Cerebellar nuclear complex (tissue), 1 donor: ENCODE results near the gene METRN.

ENCODE experiments used
- DNase-seq, 2 experiments: peaks; one replicate each; lab custom pipeline; 2025; lab: John Stamatoyannopoulos, UW

The METRN gene

DNA sequence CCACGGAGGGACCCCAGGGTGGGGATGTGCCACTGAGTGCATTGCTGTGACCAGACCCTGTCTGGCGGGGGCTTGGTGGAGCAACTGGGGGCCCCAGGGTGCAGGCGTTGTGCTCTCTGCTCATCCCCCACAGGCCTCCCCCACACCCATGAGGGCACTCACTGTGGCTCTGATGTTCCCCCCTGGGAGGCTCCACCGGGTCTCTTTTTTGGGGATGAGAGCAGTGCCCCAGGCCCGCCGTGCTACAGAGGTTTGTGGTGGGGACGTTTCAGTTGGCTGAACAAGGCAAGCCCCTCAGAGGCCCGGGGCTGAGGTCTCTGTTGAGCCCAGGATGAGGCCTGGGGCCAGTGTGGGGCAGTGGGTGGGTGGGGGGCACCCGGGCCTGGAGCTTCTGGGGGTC lies 8.8 kb downstream of the METRN start:
- no peak for DNase-seq

DNA sequence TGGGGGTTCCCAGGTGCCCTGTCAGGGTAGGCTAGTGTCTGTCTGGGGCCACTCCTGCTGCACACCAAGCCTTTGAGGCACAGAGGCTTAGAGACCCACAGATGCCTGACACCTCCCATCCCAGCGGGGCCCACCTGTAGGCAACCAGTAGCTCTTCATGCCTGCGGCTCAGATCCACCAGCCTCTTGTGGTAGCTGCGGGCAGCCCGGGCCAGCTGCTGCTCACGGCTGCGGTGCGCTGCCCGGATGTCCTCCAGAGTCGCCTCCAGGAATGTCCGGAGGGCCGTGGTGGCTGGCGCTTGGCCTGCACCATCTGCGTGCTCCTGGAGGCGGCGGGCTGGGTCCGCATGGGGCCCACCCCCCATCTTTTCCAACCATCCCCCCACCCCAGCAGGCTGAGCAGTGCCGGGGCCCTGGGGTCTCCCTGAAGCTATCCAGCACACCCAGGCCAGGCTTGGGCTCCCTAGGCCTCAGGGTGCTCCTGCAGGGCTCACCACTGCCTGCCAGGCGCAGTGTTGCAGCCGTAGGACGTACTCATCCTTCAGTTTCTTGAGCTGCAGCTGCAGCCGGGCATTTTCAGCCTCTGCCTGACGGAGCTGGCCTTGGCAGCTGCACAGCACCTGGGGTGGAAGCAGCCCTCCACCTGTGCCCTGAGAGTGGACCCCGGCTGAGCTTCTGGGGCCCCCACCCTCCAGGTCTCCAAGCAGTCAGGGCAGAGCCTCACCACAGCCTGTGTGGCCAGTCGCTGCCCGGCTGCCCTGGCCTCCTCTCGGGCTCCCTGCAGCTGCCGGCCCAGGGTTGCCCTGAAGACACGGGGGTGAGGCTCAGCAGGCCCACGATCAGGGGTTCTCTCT lies 9.5 kb downstream of the METRN start:
- DNase-seq = no peak

DNA sequence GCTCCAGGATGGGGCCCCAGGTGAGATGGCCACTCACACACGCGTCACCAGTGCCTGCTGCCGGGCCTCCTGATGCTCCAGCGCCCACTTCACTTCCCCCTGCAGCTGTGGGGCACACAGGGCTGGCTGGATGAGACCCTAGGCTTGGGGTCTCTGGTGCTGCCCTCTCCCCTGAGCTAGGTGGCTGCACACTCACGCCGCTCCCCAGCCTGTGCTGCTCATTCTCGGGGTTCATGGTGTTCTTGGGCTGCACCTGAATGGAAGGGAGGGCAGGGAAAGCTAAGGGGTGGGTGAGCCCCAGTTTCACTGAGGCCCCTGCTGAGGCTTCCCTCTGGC lies 10.1 kb downstream of the METRN start:
- DNase-seq = no peak

DNA sequence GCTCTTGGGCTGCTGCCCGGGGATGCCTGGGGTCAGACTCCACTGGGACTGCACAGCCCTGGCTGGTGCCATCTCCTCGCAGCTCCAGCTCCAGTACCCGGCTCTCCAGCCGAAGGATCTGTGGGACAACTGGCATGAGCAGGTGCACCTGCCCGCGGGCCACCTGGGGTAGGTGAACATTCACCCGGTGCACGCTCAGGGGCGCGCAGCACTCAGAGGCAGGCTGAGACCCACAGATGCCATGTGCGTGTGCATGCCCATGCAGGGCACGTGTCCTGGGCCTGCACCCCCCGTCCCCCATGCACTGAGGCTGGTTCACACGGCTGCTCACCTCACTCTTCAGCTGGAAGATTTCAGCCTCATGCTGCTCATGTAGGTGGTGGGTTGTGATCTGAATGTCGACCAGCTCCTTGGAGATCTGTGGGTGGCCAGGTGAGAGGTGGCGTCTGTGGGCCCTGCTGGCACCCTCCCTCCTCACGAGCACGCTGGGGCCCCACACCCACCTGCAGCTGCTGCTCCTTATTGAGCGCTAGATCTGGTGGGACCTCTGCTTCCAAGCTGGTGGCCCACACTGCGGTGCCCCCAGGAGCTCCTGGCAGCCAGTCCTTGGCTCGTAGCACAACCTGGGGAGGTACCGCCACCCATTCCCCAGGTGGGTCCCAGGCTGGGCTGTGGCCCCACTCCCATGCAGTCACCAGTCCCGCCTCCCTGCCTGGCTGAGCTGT lies 10.7 kb downstream of the METRN start:
- no peak for DNase-seq

DNA sequence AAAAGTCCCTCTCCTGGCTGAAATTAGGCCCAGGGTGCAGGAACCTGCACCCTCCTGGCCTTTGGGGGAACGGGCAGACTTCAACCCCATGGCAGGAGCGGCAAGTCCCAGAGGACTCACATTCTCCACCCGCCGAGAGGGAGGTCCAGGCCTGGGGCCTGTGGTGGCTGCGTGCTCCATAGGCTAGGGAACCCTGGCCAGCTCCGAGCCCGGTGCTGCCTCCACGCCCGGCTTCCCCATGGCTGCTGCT lies 11.2 kb downstream of the METRN start:
- no peak for DNase-seq

DNA sequence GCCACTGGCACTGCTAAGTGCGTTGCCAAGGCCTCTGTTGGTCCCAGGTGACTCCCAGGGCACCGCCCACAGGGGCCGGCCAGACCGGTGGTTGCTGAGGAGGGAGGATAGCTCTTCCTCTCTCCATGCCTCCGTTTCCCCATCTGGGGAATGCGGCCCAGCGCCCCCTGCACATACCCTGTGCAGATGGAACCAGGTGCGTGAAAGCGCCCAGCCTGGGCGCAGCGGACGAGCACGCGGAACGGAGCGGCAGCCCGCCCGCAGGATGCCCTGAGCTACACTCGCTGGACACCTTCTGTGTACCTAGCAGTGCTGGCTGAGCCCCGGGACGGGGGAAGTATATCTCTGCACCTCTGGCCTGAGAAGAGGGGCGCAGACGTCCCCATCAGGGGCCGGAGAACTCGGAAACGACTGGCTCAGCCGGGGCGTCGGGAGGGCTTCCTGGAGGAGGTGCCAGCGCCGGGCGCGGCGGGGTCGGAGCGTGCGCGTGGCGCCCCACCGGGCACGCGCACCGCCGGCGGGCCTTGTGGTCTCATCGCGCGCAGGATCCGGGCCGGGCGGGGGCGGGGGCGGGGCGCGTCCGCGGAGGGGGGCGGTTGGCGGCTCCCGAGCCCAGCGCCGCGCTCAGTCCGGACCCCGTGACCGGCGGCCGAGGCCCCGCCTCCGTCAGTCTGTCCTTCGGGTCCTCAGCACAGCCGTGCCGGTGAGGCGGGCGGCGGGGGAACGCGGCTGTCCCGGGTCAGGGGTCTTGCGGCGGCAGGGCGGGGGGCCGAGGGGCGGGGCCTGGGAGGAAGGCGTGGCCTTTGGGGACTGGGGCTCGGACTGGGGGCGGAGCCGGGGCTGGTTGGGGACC lies 11.7 kb downstream of the METRN start, which contains the start of the genes CCDC78 and HAGHL:
TSS of gene CCDC78 (minus strand) at position 6 of the 853 bp plus-strand sequence. CDS start 76 bp downstream, outside the sequence.
TSS of gene HAGHL (plus strand) at position 669 of the 853 bp plus-strand sequence. CDS start 404 bp downstream, outside the sequence.
- DNase-seq = no peak

DNA sequence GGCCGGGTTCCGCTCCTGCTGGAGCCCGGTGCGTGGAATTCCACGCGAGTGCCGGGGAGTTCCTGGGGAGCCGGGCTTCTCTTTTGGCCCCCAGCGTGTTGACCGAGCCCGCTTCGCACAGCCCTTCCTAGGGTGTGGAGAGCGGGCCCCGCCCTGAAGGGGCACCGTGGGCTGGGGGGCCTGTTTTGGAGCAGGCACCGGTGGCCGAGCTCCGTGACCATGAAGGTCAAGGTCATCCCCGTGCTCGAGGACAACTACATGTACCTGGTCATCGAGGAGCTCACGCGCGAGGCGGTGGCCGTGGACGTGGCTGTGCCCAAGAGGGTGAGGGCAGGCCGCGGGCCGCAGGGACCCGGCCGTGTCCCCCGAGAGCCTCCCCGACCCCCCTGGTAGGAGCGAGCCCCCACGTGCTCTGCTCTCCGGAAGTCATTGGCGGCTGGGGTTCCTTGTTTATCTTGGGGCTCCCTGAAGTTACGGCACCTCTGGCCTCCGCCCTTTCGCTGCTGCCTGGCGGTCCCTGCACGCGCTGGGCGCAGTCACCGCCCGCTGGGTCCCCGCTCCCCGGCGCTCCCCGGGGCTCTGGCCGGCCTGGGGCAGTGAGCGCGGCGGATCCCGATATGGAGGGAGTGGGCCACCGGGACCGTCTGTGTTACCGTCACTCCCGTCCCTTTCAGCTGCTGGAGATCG lies 12.5 kb downstream of the METRN start:
- DNase-seq = no peak

DNA sequence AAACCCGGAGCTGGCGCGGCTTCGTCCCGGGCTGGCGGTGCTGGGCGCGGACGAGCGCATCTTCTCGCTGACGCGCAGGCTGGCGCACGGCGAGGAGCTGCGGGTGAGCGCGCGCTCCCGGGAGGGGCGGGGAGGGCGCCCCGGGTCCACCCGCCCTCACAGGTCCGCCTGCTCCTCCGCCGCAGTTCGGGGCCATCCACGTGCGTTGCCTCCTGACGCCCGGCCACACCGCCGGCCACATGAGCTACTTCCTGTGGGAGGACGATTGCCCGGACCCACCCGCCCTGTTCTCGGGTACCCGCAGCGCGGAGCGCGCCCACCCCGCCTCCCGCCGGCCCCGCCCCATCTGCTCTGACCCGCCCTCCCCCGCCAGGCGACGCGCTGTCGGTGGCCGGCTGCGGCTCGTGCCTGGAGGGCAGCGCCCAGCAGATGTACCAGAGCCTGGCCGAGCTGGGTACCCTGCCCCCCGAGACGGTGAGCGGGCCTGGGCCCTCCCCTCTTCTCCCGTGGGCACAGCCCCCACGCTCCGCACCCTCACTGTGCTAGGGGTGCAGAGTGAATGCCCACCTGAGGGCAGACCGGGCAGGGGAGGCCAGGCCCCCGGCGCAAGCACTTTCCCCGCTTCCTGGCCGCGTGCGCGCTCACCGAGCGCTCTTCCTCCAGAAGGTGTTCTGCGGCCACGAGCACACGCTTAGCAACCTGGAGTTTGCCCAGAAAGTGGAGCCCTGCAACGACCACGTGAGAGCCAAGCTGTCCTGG lies 13.4 kb downstream of the METRN start:
- no peak for DNase-seq

DNA sequence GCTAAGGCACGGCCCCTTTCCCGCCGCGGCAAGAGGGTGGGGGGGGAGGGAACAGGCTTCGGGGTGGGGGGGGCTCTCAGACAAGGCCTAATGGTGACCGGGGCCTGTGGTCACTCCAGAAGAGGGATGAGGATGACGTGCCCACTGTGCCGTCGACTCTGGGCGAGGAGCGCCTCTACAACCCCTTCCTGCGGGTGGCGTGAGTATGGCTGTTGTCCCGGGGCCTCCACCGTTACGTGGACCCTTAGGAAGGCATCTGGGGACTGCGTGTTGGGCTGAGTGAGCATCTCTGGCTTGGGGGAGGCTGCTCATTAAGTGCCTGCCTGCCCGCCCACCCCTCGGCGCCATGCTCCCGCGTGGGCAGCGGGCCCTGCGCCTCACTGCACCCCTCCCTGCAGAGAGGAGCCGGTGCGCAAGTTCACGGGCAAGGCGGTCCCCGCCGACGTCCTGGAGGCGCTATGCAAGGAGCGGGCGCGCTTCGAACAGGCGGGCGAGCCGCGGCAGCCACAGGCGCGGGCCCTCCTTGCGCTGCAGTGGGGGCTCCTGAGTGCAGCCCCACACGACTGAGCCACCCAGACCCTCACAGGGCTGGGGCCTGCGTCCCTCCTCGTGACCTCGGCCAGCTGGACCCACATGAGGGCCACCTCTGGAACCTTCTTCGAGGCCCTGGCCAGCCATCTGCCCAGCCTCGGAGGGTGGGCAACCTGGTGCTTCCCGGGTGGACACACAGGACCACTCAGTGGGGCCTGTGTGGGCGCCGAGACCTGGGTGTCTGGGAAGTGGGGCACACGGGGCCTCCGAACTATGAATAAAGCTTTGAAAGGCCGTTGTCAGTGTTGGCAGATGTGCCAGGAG lies 14.2 kb downstream of the METRN start:
- no peak for DNase-seq

DNA sequence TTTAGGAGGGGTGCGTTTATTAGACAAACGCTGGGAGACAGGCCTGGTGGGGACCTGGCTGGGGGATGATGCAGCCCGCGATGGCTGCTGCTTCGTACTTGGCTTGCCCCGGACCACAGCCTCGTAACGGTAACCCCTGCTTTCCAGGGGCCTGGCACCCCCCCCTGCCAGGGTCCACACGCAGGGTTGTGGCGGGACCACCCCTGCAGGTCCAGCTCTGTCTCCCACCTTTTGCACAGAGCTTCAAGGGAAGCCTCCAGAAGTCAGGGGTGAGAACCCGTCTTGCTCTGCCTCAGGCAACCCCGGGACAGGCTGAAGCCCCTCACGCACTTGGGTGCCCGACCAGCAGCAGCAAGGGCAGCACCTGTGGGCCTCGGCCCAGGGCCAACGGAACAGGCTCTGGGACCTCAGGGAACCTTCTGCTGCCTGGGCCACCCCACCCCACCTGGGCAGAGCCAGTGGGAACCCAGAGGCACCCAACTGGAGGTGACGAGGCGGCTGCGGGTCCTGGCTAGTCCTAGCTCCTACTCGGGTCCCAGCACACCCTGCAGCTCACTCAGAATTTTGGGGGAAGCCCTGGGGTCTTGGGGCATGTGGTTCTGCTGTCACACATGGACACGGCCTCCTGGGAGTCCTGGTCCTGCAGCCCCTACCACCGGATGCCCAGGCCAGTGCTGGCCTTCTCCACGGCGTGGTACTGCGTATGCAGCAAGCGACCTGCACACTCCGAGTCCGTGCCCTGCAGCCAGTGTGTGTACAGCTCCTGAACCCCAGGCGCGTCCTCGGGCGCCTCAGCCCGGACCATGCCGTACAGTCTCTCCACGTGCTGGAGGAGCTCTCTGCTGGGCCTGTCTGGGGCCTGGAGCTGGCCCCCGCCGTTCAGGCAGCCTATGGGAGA lies 15.1 kb downstream of the METRN start:
- DNase-seq = no peak

DNA sequence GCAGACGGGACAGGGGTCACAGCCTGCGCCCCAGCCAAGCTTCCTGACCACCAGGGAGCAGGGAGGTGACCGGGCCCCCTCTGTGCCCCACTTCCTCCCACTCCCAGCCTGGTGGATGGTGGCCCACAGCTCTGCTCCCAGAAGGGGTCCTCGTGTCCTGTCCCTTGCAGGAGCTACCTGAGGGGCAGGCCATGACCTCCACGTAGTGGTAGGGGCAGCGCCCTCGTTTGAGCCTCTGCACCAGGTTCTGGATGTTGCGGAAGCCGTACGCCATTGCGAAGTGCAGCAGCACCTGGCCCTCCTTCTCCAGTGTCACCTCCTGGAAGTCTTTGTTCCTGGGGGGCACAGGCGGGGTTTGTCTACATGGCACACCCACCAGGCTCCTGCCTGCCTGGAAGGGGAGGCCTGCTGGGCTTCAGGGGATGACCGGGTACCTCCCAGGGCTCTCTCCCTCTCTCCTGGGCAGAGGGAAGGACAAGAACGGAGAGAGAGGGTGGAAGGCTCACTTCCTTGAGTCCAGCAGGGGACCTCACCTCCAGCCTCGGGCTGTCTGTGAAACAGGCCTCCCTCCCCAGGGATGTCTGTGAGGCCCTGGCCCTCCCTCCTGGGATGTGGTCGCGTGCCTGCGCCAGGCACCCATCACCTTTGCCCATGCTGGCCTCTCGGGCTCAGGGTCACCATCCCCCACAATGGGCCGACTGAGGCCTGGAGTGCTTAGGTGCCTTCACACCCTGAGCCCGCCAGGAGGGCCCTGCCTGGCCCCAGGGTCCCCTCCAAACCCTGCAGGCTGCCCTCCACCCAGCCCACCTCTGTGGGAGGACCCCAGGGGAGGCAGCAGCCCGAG lies 16.0 kb downstream of the METRN start:
- DNase-seq = no peak

DNA sequence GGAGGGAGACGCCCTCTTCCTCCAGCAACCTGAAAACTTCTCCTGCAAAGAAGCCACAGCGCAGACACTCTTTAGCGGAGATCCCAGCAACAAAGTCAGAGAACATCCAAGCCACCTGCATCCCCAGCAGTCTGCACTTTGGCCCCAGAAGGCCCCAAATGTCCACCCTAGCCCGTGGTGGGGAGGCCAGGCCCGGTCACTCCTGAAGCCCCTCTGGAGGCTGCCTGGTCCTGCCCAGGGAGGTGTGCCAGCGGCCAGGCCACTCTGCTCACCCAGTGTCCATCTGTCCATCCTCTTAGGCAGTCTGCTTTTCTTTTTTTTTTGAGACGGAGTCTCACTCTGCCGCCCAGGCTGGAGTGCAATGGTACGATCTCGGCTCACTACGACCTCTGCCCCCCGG lies 17.4 kb downstream of the METRN start:
- DNase-seq = no peak

DNA sequence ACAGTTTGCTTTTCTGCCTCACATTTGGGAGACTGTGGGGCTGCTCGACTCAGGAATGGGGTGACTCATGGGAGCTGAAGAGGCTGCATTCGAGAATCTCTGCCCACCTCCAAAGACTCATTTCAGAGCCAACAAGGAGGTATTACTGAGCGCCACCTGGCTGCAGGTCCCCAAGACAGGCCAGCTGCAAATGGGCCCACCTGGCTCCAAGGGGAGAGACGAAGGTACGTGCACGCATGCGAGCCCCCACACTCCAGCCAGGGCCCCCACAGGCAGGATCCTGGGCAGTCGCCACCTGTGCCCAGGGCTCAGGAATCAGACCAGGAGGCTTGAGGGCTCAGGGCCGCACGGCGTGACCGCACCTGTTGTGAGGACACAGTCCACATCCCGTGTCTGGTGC lies 18.0 kb downstream of the METRN start:
- no peak for DNase-seq

DNA sequence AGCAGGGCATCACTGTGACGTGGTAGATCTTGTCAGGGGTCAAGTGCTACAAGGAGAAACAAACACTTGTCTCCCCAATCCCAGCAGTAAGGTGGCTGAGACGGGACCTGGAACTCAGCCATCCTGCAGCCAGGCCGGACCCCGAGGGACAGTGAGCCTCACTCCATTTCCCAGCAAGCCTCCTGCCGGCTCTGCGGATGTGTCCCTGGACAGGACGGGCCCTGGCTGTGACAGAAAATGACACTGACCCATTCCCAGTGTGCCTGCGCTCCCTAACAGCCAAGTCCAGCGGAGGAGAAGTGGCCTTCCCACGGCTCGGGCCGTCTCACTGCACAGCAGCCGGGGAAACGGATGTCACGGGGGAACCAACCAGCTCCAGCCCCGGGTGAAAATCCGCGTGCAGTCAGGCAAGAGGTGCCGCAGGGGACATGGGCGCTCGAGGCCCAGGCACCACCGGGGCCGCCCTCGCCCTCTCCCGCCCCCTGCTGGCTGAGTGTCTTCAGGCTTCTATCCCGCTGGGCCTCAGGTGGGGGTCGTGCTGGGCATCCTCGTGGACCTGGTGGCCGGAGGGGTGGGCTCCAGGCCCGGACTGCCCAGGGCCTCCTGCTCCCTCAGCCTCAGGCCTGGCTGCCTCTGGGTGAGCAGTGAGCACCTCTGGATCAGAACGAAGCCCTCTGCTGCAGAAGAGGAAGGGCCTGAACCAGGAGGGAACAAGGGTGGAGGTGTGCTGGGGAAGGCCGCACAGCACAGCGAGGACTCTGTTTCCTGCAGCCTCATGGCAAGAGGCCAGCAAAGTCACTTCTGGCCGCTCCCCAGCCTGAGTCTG lies 18.7 kb downstream of the METRN start:
- no peak for DNase-seq

DNA sequence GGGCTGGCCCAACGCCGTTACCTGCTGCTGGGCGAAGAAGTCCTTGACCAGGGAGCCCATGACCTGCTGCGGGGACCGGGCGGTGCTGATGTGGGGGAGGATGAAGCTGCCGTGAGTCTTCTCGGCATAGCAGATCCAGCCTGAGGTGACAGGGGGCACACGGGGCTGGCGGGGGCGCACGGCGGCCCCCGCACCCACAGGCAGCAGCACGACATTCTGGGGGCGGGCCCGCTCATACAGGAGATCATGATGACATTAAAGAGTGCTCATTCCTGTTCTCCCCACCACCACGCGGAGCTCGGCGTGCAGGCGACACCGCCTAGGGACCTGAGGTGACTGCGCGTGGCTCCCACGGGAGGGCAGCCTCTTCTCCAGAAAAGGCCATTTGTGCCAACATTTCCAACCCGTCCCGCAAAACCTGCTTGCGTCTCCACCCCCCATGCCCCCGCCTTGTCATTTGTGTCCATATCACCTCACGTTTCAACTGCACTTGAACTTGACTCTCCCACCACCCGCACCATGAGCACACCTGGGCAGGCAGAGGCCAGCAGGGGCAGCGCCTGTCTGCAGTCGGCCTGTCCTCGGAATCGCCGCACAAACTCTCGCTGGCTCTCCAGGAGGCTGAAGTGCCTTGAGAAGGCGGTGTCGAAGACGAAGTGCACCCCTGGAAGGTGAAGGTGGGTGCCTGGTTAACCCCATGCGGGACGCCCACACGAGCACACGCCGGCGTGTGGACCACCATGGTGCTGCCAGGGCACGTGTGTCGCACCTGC lies 19.5 kb downstream of the METRN start:
- no peak for DNase-seq

DNA sequence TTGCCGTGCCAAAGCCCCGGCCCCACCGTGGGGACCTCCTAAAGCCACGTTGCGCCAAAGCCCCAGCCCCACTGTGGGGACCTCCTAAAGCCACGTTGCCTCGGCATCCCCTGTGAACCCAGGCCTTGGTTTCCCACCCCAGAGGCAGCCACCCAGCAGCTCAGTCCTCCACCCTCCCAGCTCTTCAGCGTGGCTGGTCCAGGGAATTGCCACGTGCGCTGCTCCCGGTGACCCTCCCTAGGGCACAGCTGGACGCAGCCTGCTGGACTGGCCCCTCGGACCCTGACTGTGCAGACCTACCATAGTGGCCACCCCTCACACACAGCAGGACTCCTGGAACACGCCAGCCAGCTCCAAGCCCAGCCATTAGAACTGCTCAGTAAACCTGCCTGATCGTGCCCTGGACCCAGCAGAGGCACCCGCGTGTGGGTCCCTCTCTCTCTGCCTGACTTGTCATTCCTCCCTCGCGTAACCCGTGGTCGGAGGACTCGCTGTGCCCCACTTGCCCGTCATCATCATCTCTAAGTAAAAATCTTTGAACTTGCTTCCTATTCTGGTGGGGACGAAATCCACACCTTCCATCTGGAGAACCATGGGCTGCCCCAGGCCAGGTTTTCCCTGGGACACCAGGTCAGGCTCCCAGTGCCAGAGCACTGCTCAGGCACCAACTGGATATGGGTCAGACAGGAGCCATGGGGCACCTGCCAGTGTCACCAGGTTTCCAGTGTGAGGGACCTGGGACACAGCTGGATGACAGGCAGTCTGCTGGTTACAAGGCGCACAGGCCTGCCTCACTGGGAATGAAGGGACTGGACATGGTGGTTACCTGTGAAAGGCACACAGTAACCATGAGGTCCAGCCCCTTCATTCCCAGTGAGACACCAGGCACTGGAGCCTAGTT lies 20.3 kb downstream of the METRN start:
- DNase-seq = no peak
